Neural cell (in vitro differentiated cells): ENCODE results near the gene LILRB4. TPM values are rescaled to one million over a fixed set of nuclear protein-coding genes. Genes with fewer than 3 reads are reported as not detected.

ENCODE experiments used
- H2AFZ ChIP-seq: fragments of 200-600, 300-800 bp; sonication (generic), shearing (Covaris generic); 2 replicates; pipeline ENCODE4 v1.6.0; 2014; ENCODE audit warnings: low read depth, mild to moderate bottlenecking, antibody characterized with exemption, low read length, moderate library complexity
- H3F3A ChIP-seq: fragments of 200-600 bp; shearing (Covaris generic); 2 replicates; pipeline ENCODE4 v1.6.1; 2016; ENCODE audit warnings: mild to moderate bottlenecking, moderate library complexity, mixed read lengths, antibody characterized with exemption, low read length; ENCODE audit not compliant: insufficient read depth, poor library complexity, severe bottlenecking
- H3K27ac ChIP-seq: fragments of 200-600, 300-800 bp; sonication (generic), shearing (Covaris generic); 2 replicates; pipeline ENCODE4 v1.5.1; 2014; ENCODE audit warnings: mild to moderate bottlenecking, low read length, moderate library complexity
- H3K27me3 ChIP-seq: fragments of 300-800, 200-600 bp; sonication (generic), shearing (Covaris generic); 2 replicates; pipeline ENCODE4 v1.6.0; 2014; ENCODE audit warnings: mild to moderate bottlenecking, low read depth, low read length, moderate library complexity; ENCODE audit not compliant: insufficient read depth
- H3K36me3 ChIP-seq: fragments of 300-800, 200-600 bp; sonication (generic), shearing (Covaris generic); 2 replicates; pipeline ENCODE4 v1.5.1; 2014; ENCODE audit warnings: mild to moderate bottlenecking, antibody characterized with exemption, low read length, moderate library complexity; ENCODE audit not compliant: insufficient read depth
- H3K4me2 ChIP-seq: fragments of 300-800, 200-600 bp; sonication (generic), shearing (Covaris generic); 2 replicates; pipeline ENCODE4 v1.6.0; 2014; ENCODE audit warnings: mild to moderate bottlenecking, low read length
- H3K4me3 ChIP-seq: fragments of 300-800, 200-600 bp; sonication (generic), shearing (Covaris generic); 2 replicates; pipeline ENCODE4 v1.5.1; 2014; ENCODE audit warnings: mild to moderate bottlenecking, low read length, moderate library complexity
- H3K79me2 ChIP-seq: fragments of 200-600 bp; shearing (Covaris generic); replicated peaks from 2 replicates; pipeline ENCODE4 v1.6.0; 2014; ENCODE audit warnings: mild to moderate bottlenecking, low read length, moderate library complexity; ENCODE audit not compliant: insufficient read depth
- H3K9ac ChIP-seq: fragments of 300-800, 200-600 bp; sonication (generic), shearing (Covaris generic); 2 replicates; pipeline ENCODE4 v1.6.1; 2016; ENCODE audit warnings: mild to moderate bottlenecking, low read length, mixed read lengths
- H3K9me2 ChIP-seq: fragments of 200-600 bp; shearing (Covaris generic); 2 replicates; pipeline ENCODE4 v1.6.1; 2016; ENCODE audit warnings: mild to moderate bottlenecking, low read length, mixed read lengths; ENCODE audit not compliant: insufficient read depth
- H3K9me3 ChIP-seq: fragments of 200-600, 300-800 bp; sonication (generic), shearing (Covaris generic); 2 replicates; pipeline ENCODE4 v1.6.1; 2016; ENCODE audit warnings: mild to moderate bottlenecking, mixed run types, low read length, moderate library complexity, mixed read lengths
- H4K20me1 ChIP-seq: fragments of 200-600 bp; shearing (Covaris generic); 2 replicates; pipeline ENCODE4 v1.6.1; 2016; ENCODE audit warnings: mild to moderate bottlenecking, mixed run types; ENCODE audit not compliant: insufficient read depth
- EP300 ChIP-seq: fragments of 450-650 bp; conservative IDR thresholded peaks from 2 replicates; pipeline ENCODE4 v1.6.1; 2014; ENCODE audit warnings: antibody characterized with exemption, mild to moderate bottlenecking, moderate library complexity; ENCODE audit not compliant: poor library complexity, severe bottlenecking
- EZH2 ChIP-seq: fragments of 200-600, 300-800 bp; shearing (Covaris generic), sonication (generic); IDR thresholded peaks from 2 replicates; pipeline ENCODE4 v1.6.1; 2014; ENCODE audit warnings: antibody characterized with exemption, low read length, borderline replicate concordance, mild to moderate bottlenecking; ENCODE audit not compliant: insufficient read depth, poor library complexity, severe bottlenecking
- MXI1 ChIP-seq: fragments of 450-650 bp; conservative IDR thresholded peaks from 2 replicates; pipeline ENCODE4 v1.6.1; 2014; ENCODE audit warnings: antibody characterized with exemption, mild to moderate bottlenecking; ENCODE audit not compliant: poor library complexity, severe bottlenecking
- POLR2AphosphoS5 ChIP-seq: IDR thresholded peaks from 2 replicates; pipeline ENCODE4 v1.6.1; 2012
- RAD21 ChIP-seq: fragments of 450-650 bp; conservative IDR thresholded peaks from 2 replicates; pipeline ENCODE4 v1.6.1; 2014; ENCODE audit warnings: antibody characterized with exemption, mild to moderate bottlenecking, moderate library complexity
- SMC3 ChIP-seq: fragments of 450-650 bp; conservative IDR thresholded peaks from 2 replicates; pipeline ENCODE4 v1.6.1; 2014; ENCODE audit warnings: antibody characterized with exemption, mild to moderate bottlenecking, moderate library complexity; ENCODE audit not compliant: poor library complexity
- TAF1 ChIP-seq: IDR thresholded peaks from 2 replicates; pipeline ENCODE4 v1.6.1; 2012; ENCODE audit warnings: low read depth
- polyA minus RNA-seq: library from RNA; depleted of rRNA, polyadenylated mRNA; stranded (reverse); fragments of >200 nt; gene quantifications from 2 replicates; pipeline ENCODE4 v1.2.3, GENCODE V29; 2014
- polyA plus RNA-seq: library from polyadenylated mRNA; depleted of rRNA; stranded (reverse); fragments of >200 nt; gene quantifications from 2 replicates; pipeline ENCODE4 v1.2.3, GENCODE V29; 2014
- TF ChIP-seq, protein P1 (sequence below): IDR thresholded peaks from 2 replicates; pipeline ENCODE4 v1.6.1; 2012; ENCODE audit warnings: borderline replicate concordance
- TF ChIP-seq, protein P2 (sequence below): fragments of 450-650 bp; IDR thresholded peaks from 2 replicates; pipeline ENCODE4 v1.5.1; 2014; ENCODE audit warnings: antibody characterized with exemption, mild to moderate bottlenecking, moderate library complexity; ENCODE audit not compliant: poor library complexity, severe bottlenecking

The LILRB4 gene
- polyA plus RNA-seq (not detected in 2 replicates), polyA minus RNA-seq (not detected in 2 replicates)

- Histone ChIP-seq H3K4me3 (no peak within 1 kb of the TSS), H3K9ac (no peak within 1 kb of the TSS), H3K79me2 (no peaks in the 10 kb centered on the region), H3K9me2 (no peaks in the 10 kb centered on the region), H3K27me3 (no peaks in the 10 kb centered on the region), H3K27ac (no peak within 1 kb of the TSS), H3K9me3 (no peaks in the 10 kb centered on the region), H3F3A (no peaks in the 10 kb centered on the region), H4K20me1 (no peaks in the 10 kb centered on the region), H3K4me2 (no peak within 1 kb of the TSS), H2AFZ (no peak within 1 kb of the TSS), H3K36me3 (no peaks in the 10 kb centered on the region)
- TF ChIP-seq RAD21 = no peak
- TF ChIP-seq, protein P1, sequence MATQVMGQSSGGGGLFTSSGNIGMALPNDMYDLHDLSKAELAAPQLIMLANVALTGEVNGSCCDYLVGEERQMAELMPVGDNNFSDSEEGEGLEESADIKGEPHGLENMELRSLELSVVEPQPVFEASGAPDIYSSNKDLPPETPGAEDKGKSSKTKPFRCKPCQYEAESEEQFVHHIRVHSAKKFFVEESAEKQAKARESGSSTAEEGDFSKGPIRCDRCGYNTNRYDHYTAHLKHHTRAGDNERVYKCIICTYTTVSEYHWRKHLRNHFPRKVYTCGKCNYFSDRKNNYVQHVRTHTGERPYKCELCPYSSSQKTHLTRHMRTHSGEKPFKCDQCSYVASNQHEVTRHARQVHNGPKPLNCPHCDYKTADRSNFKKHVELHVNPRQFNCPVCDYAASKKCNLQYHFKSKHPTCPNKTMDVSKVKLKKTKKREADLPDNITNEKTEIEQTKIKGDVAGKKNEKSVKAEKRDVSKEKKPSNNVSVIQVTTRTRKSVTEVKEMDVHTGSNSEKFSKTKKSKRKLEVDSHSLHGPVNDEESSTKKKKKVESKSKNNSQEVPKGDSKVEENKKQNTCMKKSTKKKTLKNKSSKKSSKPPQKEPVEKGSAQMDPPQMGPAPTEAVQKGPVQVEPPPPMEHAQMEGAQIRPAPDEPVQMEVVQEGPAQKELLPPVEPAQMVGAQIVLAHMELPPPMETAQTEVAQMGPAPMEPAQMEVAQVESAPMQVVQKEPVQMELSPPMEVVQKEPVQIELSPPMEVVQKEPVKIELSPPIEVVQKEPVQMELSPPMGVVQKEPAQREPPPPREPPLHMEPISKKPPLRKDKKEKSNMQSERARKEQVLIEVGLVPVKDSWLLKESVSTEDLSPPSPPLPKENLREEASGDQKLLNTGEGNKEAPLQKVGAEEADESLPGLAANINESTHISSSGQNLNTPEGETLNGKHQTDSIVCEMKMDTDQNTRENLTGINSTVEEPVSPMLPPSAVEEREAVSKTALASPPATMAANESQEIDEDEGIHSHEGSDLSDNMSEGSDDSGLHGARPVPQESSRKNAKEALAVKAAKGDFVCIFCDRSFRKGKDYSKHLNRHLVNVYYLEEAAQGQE = no peak
Observed at GRCh38 chr19:54662730-54663129, at the start of gene LILRB4. Gene LILRB4 (plus strand): TSS chr19:54662985. CDS start chr19:54663034, 49 bp downstream.

- no peaks in the 10 kb centered on the region for H3F3A ChIP-seq
- H3K79me2 ChIP-seq = no peaks in the 10 kb centered on the region
- no peak overlapping the region for H3K4me2 ChIP-seq
- H3K9ac ChIP-seq = no peak overlapping the region
- no peaks in the 10 kb centered on the region for H4K20me1 ChIP-seq
- H3K9me3 ChIP-seq = peaks cover 6% of the 10 kb centered on the region
- TF ChIP-seq EZH2 (no peak), RAD21 (no peak), SMC3 (no peak)
- TF ChIP-seq, protein P2, sequence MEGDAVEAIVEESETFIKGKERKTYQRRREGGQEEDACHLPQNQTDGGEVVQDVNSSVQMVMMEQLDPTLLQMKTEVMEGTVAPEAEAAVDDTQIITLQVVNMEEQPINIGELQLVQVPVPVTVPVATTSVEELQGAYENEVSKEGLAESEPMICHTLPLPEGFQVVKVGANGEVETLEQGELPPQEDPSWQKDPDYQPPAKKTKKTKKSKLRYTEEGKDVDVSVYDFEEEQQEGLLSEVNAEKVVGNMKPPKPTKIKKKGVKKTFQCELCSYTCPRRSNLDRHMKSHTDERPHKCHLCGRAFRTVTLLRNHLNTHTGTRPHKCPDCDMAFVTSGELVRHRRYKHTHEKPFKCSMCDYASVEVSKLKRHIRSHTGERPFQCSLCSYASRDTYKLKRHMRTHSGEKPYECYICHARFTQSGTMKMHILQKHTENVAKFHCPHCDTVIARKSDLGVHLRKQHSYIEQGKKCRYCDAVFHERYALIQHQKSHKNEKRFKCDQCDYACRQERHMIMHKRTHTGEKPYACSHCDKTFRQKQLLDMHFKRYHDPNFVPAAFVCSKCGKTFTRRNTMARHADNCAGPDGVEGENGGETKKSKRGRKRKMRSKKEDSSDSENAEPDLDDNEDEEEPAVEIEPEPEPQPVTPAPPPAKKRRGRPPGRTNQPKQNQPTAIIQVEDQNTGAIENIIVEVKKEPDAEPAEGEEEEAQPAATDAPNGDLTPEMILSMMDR = no peak
- no peak overlapping the region for H3K4me3 ChIP-seq
- no peak overlapping the region for H3K27ac ChIP-seq
- no peak overlapping the region for H2AFZ ChIP-seq
- H3K36me3 ChIP-seq = no peaks in the 10 kb centered on the region
- no peaks in the 10 kb centered on the region for H3K9me2 ChIP-seq
- no peaks in the 10 kb centered on the region for H3K27me3 ChIP-seq
Observed at GRCh38 chr19:54614726-54615125, 48.1 kb upstream of the LILRB4 start.

DNA sequence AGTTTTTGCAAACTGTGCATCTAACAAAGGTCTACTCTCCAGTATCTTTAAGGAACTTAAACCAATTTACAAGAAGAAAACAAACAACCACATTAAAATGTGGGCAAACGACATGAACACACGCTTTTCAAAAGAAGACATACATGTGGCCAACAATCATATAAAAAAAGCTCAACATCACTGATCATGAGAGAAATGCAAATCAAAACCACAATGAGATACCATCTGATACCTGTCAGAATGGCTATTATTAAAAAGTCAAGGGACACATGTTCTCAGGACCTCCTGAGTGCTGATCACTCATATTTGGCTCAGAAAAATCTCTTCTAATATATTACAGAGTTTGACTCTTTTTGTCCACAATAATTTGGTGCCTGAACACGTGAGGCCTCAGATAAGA lies 46.7 kb upstream of the LILRB4 start:
- Histone ChIP-seq H2AFZ (no peak overlapping the region), H4K20me1 (no peaks in the 10 kb centered on the region), H3F3A (no peaks in the 10 kb centered on the region), H3K9me2 (no peaks in the 10 kb centered on the region), H3K4me3 (no peak overlapping the region), H3K79me2 (no peaks in the 10 kb centered on the region), H3K9ac (no peak overlapping the region), H3K9me3 (peaks cover 5% of the 10 kb centered on the region), H3K36me3 (no peaks in the 10 kb centered on the region), H3K4me2 (no peak overlapping the region), H3K27me3 (no peaks in the 10 kb centered on the region), H3K27ac (no peak overlapping the region)
- TF ChIP-seq, protein P2 = no peak
- no peak for TF ChIP-seq TAF1
- TF ChIP-seq EP300 = no peak
- TF ChIP-seq MXI1 = no peak
- no peak for TF ChIP-seq POLR2AphosphoS5
- no peak for TF ChIP-seq EZH2
